Measurements from ENCODE around the gene PADI1.

DNA sequence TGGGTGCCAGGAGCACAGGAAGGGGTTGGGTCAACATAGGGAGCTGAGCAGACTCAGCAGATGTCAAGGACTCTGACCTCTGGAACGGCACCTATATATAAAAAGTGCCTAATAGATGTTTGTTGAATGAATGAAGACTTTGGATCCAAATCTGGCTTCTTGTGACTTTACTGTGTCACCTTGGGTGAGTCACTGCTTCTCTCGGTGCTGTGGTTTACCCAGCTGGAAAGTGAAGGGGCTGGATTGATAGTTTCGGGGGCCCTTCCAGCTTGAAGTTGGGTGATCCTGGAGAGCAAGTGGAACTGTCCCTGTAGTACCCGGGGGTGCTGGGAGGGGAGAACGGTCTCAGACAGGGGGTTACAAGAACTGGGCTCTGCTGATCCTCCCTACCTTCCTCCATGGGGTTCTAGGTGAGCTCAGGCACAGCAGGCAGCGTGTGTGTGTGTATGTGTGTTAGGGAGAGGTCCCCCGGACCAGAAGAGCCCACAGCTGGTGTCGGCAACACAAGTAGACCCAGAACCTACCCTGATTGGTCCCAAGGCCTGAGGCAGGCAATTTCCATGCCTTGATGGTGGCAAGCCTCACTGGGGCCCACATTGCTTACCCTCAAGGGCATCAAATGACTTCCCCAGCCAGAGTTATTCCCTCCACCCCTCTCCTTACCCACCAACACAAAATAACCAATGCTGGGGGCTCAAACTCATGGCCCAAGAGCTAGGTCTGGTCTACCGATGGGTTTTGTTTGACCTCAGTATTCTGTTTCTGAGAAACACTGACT, 5.5 kb upstream of the PADI1 start:
- TF ChIP-seq, protein P1, sequence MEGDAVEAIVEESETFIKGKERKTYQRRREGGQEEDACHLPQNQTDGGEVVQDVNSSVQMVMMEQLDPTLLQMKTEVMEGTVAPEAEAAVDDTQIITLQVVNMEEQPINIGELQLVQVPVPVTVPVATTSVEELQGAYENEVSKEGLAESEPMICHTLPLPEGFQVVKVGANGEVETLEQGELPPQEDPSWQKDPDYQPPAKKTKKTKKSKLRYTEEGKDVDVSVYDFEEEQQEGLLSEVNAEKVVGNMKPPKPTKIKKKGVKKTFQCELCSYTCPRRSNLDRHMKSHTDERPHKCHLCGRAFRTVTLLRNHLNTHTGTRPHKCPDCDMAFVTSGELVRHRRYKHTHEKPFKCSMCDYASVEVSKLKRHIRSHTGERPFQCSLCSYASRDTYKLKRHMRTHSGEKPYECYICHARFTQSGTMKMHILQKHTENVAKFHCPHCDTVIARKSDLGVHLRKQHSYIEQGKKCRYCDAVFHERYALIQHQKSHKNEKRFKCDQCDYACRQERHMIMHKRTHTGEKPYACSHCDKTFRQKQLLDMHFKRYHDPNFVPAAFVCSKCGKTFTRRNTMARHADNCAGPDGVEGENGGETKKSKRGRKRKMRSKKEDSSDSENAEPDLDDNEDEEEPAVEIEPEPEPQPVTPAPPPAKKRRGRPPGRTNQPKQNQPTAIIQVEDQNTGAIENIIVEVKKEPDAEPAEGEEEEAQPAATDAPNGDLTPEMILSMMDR (IDR thresholded peaks at IDR 0.05; ENCODE audit: insufficient read depth, low read length, poor library complexity, severe bottlenecking): no peak
- no peak for TF ChIP-seq EZH2phosphoT487 (conservative IDR thresholded peaks at IDR 0.05; ENCODE audit: low read length)

Measured in SU-DHL-6 (cell line).